ENCODE measurements around the gene AEBP1. TPM values are rescaled to one million over a fixed set of nuclear protein-coding genes. Genes with fewer than 3 reads are reported as not detected.

AEBP1 gene
- total RNA-seq, result 49.3 and 84.2 TPM in 2 replicates

DNA sequence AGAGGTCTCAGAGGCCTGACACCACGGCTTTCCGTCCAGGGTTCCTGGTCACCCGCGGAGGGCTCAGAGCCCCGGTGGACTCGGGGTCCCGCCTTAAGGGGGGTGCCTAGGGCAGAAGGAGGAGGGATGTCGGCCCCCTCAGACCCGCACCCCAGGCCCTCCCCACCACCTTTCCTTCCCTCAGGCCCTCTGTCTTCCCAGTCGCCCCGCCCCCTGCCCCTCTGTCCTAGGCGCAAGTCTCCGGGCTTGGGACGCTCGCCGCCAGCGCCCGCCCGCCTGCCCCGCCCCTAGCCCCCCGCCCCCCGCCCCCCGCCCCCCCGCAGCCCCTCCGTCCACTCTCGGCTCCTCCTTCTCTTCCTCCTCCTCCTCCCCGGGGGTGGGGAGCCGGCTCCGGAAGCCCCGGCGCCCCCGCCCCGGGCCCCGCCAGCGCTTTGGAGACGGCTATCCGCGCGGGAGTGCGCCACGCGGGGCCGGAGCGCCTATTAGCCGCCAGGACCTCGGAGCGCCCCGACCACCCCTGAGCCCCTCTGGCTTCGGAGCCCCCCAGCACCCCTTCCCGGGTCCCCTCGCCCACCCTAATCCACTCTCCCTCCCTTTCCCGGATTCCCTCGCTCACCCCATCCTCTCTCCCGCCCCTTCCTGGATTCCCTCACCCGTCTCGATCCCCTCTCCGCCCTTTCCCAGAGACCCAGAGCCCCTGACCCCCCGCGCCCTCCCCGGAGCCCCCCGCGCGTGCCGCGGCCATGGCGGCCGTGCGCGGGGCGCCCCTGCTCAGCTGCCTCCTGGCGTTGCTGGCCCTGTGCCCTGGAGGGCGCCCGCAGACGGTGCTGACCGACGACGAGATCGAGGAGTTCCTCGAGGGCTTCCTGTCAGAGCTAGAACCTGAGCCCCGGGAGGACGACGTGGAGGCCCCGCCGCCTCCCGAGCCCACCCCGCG, at the start of gene AEBP1:
TSS of gene AEBP1 (plus strand) at position 423 of the 937 bp plus-strand sequence. CDS start at position 744, 321 bp downstream.

DNA sequence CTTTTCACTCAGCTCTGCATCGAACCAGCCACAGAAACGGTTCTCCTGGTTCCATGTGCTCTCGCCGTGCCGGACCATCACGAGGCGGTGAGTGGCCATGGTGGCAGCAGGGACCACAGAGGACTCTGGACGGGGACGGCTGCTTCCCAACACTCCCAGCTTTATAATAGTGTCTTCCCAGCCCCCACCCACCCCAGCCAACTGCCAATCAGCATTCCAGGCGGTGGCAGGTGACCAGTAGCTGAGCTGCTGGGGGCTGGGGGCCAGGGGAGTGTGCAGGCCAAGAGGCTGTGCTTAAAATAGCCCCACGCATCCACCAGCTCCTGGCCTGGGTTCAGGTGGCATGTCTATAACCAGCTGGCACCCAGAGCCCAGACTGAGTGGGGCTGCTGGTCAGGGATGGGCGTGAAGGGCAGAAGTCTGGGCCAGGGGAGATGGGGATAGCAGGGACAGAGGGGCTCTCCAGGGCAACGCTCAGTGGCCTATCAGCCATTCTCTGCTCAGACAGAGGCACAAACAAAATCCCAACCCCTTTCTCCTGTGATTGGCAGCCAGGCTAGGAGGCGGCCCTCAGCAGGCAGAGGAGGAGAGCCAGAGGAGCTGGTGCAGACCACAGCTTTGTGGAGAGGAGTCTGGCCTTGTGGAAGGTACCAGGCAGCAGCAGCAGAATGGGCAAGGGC, 38.6 kb upstream of the AEBP1 start, which contains the start of gene PGAM2:
TSS of gene PGAM2 (minus strand) at position 137 of the 680 bp plus-strand sequence. CDS start at position 99, 38 bp downstream.

DNA sequence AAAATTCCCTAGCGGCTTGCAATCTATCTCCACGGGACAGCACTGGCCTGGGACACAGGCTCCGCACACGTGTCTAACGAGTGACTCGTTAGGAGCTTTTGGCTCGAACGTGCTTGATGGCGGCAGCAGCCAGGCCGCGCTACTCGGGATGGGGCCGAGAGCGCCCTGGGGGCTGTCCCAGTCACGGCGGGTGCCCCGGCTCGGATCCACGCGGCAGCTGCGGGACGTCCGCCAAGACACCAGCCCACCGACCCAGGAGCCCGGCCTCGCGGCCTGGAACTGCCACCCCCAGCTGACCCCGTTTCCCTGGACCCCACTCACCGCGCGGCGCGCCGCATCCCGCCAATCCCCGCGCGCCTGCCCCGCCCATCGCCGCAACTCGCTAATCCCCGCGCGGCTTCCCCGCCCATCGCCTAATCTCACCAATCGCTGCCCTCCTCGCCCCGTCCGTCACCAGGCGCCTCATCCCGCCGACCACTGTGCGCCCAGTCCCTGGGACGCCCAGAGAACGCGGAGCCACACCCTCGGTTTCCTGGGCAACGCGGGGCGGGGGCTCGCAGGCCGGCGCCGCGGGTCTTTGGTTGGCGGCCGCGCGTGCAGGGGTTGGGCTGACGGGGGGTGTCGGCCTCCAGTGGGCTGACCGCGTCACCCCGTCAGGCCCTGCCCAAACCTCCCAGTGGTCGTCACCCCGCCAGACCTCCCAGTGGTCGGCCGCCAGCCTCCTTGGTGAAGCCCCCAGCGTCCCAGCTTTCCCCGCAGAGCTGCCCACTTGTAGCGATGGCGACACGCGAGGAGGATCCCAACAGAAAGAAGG, 19.3 kb downstream of the AEBP1 start, which contains the start of gene POLD2:
TSS of gene POLD2 (minus strand) at position 359 of the 814 bp plus-strand sequence. CDS start 1,495 bp downstream, outside the sequence.

DNA sequence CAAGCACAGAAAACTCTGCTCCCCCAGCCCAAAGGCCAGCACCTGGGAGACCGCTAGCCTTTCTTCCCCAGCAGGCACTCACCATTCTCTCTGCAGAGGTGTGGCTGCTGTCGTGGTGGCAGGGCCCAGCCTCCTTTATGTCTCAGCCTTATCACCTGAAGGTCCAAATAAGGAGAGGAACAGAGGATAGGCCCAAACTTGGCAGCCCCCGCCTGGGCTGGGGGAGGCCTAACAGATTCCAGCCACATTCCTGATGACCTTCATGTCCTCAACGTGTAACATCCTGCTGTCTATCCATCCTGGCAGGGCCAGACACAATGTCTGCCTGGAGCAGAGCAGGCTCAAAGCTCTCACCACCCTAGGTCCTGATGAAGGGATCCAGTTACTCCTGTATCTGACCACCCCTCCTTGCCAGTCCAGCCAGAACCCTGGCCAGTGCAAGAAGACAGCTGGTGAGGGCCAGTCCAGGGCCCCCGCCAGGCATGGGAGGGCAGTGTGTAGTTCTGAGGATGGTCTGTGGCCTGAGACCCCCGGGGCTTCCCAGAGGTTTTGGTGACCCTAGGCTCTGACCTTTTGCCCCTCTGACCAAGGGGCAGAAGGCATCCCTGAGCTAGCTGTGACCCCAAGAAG, 37.2 kb downstream of the AEBP1 start, which contains the start of gene MYL7:
TSS of gene MYL7 (minus strand) at position 112 of the 630 bp plus-strand sequence. CDS start at position 85, 27 bp downstream.

Other genes with a start within 250 kb of the AEBP1 start
- 165 TPM in 2 replicates for gene MRPS24, start 234.8 kb upstream of the AEBP1 start, total RNA-seq
- 18.3 and 19.3 TPM in 2 replicates for gene URGCP, start 197.7 kb upstream of the AEBP1 start, total RNA-seq
- gene UBE2D4, start 177.9 kb upstream of the AEBP1 start, total RNA-seq, result 10.0 and 10.3 TPM in 2 replicates
- gene SPDYE1, start 106.4 kb upstream of the AEBP1 start, total RNA-seq, result not detected in 2 replicates
- gene DBNL, start 59.6 kb upstream of the AEBP1 start, total RNA-seq, result 83.4 and 180 TPM in 2 replicates
- gene PGAM2, start 38.8 kb upstream of the AEBP1 start, total RNA-seq, result 1.3 TPM in 1 of 2 replicates, not detected in the other
- 12.3 and 49.3 TPM in 2 replicates for gene POLM, start 21.8 kb upstream of the AEBP1 start, total RNA-seq
- 44.3 and 95.9 TPM in 2 replicates for gene POLD2, start 19.2 kb downstream of the AEBP1 start, total RNA-seq
- gene MYL7, start 37.0 kb downstream of the AEBP1 start, total RNA-seq, result not detected in 2 replicates
- 0.56 and 1.2 TPM in 2 replicates for gene GCK, start 85.1 kb downstream of the AEBP1 start, total RNA-seq
- 69.1 and 114 TPM in 2 replicates for gene YKT6, start 96.6 kb downstream of the AEBP1 start, total RNA-seq
- gene CAMK2B, start 221.2 kb downstream of the AEBP1 start, total RNA-seq, result not detected in 2 replicates

All from epithelial cell of alveolus of lung (primary cell).